GM12872 (cell line): ENCODE data around the gene LRRC41.

Source experiments
- CTCF ChIP-seq: IDR thresholded peaks from 3 replicates; pipeline ENCODE4 v1.5.1; 2011; ENCODE audit warnings: low read depth, mild to moderate bottlenecking, low read length, moderate library complexity; ENCODE audit not compliant: insufficient read depth

Gene LRRC41

GRCh38 chr1:46256523-46256922, 46.9 kb downstream of the LRRC41 start:
- no peak for TF ChIP-seq CTCF

GRCh38 chr1:46254668-46255067, 48.7 kb downstream of the LRRC41 start:
- TF ChIP-seq CTCF = no peak

- TF ChIP-seq CTCF = peak; percentile 54
These were observed 55.1 kb downstream of the LRRC41 start for GRCh38 chr1:46248122-46248920.

GRCh38 chr1:46247436-46248121, 55.8 kb downstream of the LRRC41 start, which contains the start of gene RAD54L:
Gene RAD54L, plus strand, starts transcription at chr1:46247763. Its CDS starts 643 bp downstream, at chr1:46248406.
- no peak for TF ChIP-seq CTCF

GRCh38 chr1:46246548-46247435, 56.6 kb downstream of the LRRC41 start:
- TF ChIP-seq CTCF = no peak

GRCh38 chr1:46244656-46245371, 58.6 kb downstream of the LRRC41 start:
- peak; percentile 36; the same call in 2 of the 3 replicates for TF ChIP-seq CTCF
